Sigmoid colon (tissue), 7 donors: ENCODE results near the gene BCHE. TPM values are rescaled to one million over a fixed set of nuclear protein-coding genes. Genes with fewer than 3 reads are reported as not detected.

ENCODE experiments used
- DNase-seq: peaks from one replicate; pipeline ENCODE4 v3.0.0-alpha.2; 2019
- H3K27ac ChIP-seq, 4 donors: fragments of 200-600 bp; sonication (generic); one replicate each; pipeline ENCODE4 v1.5.1; 2016 to 2019; ENCODE audit warnings: mild to moderate bottlenecking in 1 of 4
- H3K27me3 ChIP-seq, 3 donors: fragments of 200-600 bp; sonication (generic); one replicate each; pipeline ENCODE4 v1.5.1; 2019; ENCODE audit warnings: mild to moderate bottlenecking in 1 of 3
- H3K36me3 ChIP-seq, 4 donors: fragments of 200-600 bp; sonication (generic); one replicate each; pipeline ENCODE4 v1.5.1; 2016 to 2019
- H3K4me1 ChIP-seq, 4 donors: fragments of 200-600 bp; sonication (generic); one replicate each; pipeline ENCODE4 v1.5.1; 2017 to 2019
- H3K4me3 ChIP-seq, 4 donors: fragments of 200-600 bp; sonication (generic); one replicate each; pipeline ENCODE4 v1.5.1; 2017 to 2019; ENCODE audit warnings: mild to moderate bottlenecking in 2 of 4, moderate library complexity in 1 of 4
- H3K9me3 ChIP-seq, 4 donors: fragments of 200-600 bp in 3 of 4; sonication (generic) in 3 of 4; one replicate each; pipeline versions ENCODE4 v1.5.1 to v1.6.1; 2013 to 2019
- EP300 ChIP-seq, 4 donors: sonication (generic); formaldehyde crosslinking; IDR thresholded peaks; one replicate each; pipeline ENCODE4 v1.6.1; 2017; ENCODE audit warnings: antibody characterized with exemption in 4 of 4
- POLR2A ChIP-seq, 2 donors: fragments of 450-650 bp; IDR thresholded peaks; one replicate each; pipeline ENCODE4 v1.6.1; 2016; ENCODE audit warnings: antibody characterized with exemption in 2 of 2, mild to moderate bottlenecking in 2 of 2, moderate library complexity in 2 of 2
- POLR2AphosphoS5 ChIP-seq, 4 donors: sonication (generic); formaldehyde crosslinking; IDR thresholded peaks; one replicate each; pipeline ENCODE4 v1.6.1; 2017; ENCODE audit warnings: antibody characterized with exemption in 4 of 4
- WGBS, 2 donors: extraction: QIAGEN DNeasy Blood & Tissue Kit; methylation state at CpG; one replicate each; pipeline ENCODE4 v1.1.7; 2013; 5-methylcytosine and 5-hydroxymethylcytosine counted together
- intact Hi-C: fragments of 100-400 bp; cut with DNase I; formaldehyde crosslinking; loops from one replicate; pipeline ENCODE4 v1.15.1; 2023
- polyA plus RNA-seq, 3 donors: library from polyadenylated mRNA; stranded (reverse); fragments of 200-250 nt; gene quantifications; one replicate each; pipeline ENCODE4 v1.2.3, GENCODE V29; 2013
- total RNA-seq, 4 donors: library from RNA; depleted of rRNA; stranded (reverse); fragments of >200 nt; gene quantifications; one replicate each; pipeline ENCODE4 v1.1.0, GENCODE V29; 2016
- TF ChIP-seq, protein P1 (sequence below), 4 experiments: fragments of 450-650 bp in 3 of 4; fragments of 200-600 bp in 1 of 4; IDR thresholded peaks; one replicate each; pipeline ENCODE4 v1.5.1; 2016 to 2019; ENCODE audit warnings: antibody characterized with exemption in 4 of 4, mild to moderate bottlenecking in 3 of 4, moderate library complexity in 2 of 4
- donor health status: healthy with polysubstance abuse.
- donor health status: Bipolar disorder and iron deficiency.
- donor health status: healthy.

The BCHE gene
- total and polyA plus RNA-seq, 7 donors = 0.23 to 88.1 (median 34.9) TPM

DNA sequence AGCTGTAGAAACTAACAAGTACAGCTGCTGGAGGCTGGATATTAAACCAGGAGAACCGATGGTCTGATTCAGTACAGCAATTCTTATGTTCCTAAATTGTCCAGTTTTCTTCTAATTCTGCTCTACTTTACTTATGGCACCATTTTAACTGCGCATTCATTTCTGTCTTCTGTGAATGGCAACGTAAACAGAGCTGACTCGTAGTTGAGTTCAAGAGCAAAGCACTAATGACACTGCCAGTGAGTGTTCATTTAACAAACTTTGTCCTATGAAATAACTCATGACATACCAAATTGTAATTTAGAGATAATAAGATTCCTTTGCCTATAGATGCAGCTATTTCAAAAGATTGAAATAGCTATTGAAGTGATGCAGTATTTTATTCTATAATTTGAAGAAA is 48.7 kb downstream of the BCHE start:
- Histone ChIP-seq H3K36me3 (peaks cover 0 to 5% (median 0%) of the 10 kb centered on the region in 4 donors), H3K27ac (no peak overlapping the region), H3K4me3 (no peak overlapping the region), H3K9me3 (no peaks in the 10 kb centered on the region), H3K27me3 (no peaks in the 10 kb centered on the region), H3K4me1 (no peaks in the 10 kb centered on the region)
- DNase-seq = no peak
- intact Hi-C loops = no loop called here
- TF ChIP-seq POLR2AphosphoS5 (IDR thresholded peaks at IDR 0.05) (no peak), POLR2A (IDR thresholded peaks at IDR 0.05) (no peak), EP300 (IDR thresholded peaks at IDR 0.05) (no peak)
- TF ChIP-seq, protein P1, sequence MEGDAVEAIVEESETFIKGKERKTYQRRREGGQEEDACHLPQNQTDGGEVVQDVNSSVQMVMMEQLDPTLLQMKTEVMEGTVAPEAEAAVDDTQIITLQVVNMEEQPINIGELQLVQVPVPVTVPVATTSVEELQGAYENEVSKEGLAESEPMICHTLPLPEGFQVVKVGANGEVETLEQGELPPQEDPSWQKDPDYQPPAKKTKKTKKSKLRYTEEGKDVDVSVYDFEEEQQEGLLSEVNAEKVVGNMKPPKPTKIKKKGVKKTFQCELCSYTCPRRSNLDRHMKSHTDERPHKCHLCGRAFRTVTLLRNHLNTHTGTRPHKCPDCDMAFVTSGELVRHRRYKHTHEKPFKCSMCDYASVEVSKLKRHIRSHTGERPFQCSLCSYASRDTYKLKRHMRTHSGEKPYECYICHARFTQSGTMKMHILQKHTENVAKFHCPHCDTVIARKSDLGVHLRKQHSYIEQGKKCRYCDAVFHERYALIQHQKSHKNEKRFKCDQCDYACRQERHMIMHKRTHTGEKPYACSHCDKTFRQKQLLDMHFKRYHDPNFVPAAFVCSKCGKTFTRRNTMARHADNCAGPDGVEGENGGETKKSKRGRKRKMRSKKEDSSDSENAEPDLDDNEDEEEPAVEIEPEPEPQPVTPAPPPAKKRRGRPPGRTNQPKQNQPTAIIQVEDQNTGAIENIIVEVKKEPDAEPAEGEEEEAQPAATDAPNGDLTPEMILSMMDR (IDR thresholded peaks at IDR 0.05) = no peak
- WGBS, 2 donors = 71 to 77% methylated on average over 4 of the region's 4 CpGs

DNA sequence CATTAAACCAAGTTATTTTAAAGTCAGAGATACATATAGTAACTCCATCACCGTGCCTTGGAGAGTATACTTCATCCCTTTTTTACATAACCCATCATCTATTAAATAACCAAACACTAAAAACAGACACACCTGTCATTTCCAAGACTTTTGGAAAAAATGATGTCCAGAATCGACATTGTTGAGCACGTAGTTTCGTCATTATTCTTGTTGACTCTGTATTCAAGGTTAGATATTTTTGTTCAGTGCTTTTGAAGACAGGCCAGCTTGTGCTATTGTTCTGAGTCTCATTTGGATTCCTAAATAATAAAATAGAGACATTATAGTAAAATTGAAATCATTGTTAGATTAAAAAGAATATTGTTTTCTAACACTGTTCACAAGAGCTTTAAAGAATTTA is 51.2 kb downstream of the BCHE start:
- DNase-seq = no peak
- Histone ChIP-seq H3K4me1 (no peaks in the 10 kb centered on the region), H3K27me3 (no peaks in the 10 kb centered on the region), H3K27ac (no peak overlapping the region), H3K4me3 (no peak overlapping the region), H3K9me3 (no peaks in the 10 kb centered on the region), H3K36me3 (peaks cover 0 to 5% (median 0%) of the 10 kb centered on the region in 4 donors)
- intact Hi-C loops = no loop called here
- TF ChIP-seq EP300 (IDR thresholded peaks at IDR 0.05) = no peak
- TF ChIP-seq, protein P1 (IDR thresholded peaks at IDR 0.05) = no peak
- TF ChIP-seq POLR2AphosphoS5 (IDR thresholded peaks at IDR 0.05) = no peak
- TF ChIP-seq POLR2A (IDR thresholded peaks at IDR 0.05) = no peak
- 80 to 88% methylated on average over 4 of the region's 4 CpGs for WGBS, 2 donors

DNA sequence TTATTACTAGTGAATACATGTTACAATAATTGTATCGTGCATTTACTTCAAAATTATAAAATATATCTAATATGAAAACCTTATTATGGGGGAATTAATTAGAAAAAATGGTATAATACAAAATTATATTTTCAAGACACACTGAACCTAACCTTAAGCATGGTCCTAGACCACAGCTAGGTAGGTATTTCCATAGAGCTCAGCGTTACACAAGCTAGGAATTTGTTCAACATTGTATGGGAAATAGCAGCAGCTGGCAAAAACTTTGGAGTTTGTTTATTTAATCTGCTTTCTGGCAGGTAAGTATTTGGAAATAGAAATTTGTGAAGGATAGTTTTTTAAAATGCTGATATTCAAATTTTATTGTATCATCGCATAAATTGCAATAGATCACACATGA is 52.9 kb downstream of the BCHE start:
- WGBS, 2 donors = 85 to 92% methylated on average over 3 of the region's 3 CpGs
- Histone ChIP-seq H3K27ac (no peak overlapping the region), H3K27me3 (no peaks in the 10 kb centered on the region), H3K4me1 (no peaks in the 10 kb centered on the region), H3K9me3 (no peaks in the 10 kb centered on the region), H3K4me3 (no peak overlapping the region), H3K36me3 (peaks cover 0 to 5% (median 0%) of the 10 kb centered on the region in 4 donors)
- no peak for DNase-seq
- TF ChIP-seq EP300 (IDR thresholded peaks at IDR 0.05) (no peak), POLR2A (IDR thresholded peaks at IDR 0.05) (no peak), POLR2AphosphoS5 (IDR thresholded peaks at IDR 0.05) (no peak)
- TF ChIP-seq, protein P1 (IDR thresholded peaks at IDR 0.05) = no peak
- intact Hi-C loops = no loop called here

DNA sequence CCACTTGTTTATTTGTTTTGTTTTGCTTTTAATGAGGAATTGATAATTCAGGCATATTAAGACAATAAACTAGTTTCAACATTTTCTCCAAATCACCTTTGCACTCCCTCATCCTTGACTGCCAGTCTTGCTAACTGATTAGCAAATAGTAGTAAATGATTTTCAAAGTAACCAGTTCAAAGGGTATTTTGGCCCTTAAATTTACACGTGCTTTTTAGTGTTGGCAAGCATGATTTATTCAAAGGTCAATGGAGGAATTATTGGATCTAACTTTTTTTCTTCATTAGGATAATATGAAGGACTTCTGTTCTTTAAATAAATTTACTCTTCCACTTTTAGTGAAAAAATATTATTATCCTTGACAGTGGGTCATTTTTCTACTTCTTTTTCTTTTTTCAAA is 53.8 kb downstream of the BCHE start:
- Histone ChIP-seq H3K4me1 (peaks cover 0 to 4% (median 0%) of the 10 kb centered on the region in 4 donors), H3K4me3 (no peak overlapping the region), H3K27me3 (no peaks in the 10 kb centered on the region), H3K27ac (no peak overlapping the region), H3K9me3 (no peaks in the 10 kb centered on the region), H3K36me3 (peaks cover 0 to 5% (median 0%) of the 10 kb centered on the region in 4 donors)
- intact Hi-C loops = no loop called here
- TF ChIP-seq EP300 (IDR thresholded peaks at IDR 0.05) (no peak), POLR2AphosphoS5 (IDR thresholded peaks at IDR 0.05) (no peak), POLR2A (IDR thresholded peaks at IDR 0.05) (no peak)
- TF ChIP-seq, protein P1 (IDR thresholded peaks at IDR 0.05) = no peak
- 15 to 59% methylated on average over 1 of the region's 1 CpG for WGBS, 2 donors
- DNase-seq = no peak

DNA sequence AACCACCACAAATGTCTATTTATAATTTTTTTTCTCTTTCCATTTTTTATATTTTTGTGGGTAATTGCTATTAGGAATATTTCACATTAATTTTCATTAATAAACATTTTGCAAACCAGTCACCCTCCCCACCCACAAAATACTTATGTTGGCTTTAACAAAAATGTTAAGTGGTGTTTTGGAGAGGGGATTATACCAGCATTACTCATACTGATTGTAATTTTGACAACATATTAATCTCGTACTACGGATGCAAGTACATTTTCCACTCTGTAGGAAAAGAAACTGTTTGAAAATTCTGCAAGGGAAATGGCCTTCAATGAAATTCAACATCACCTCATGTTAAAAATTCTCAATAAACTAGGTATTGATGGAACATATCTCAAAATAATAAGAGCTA is 58.3 kb downstream of the BCHE start:
- DNase-seq = no peak
- H3K36me3 ChIP-seq = no peaks in the 10 kb centered on the region
- H3K4me1 ChIP-seq = peaks cover 0 to 4% (median 0%) of the 10 kb centered on the region in 4 donors
- no peak overlapping the region for H3K27ac ChIP-seq
- no peak for TF ChIP-seq POLR2A (IDR thresholded peaks at IDR 0.05)
- TF ChIP-seq POLR2AphosphoS5 (IDR thresholded peaks at IDR 0.05) = no peak
- TF ChIP-seq, protein P1 (IDR thresholded peaks at IDR 0.05) = no peak
- no peak for TF ChIP-seq EP300 (IDR thresholded peaks at IDR 0.05)
- no peaks in the 10 kb centered on the region for H3K27me3 ChIP-seq
- H3K9me3 ChIP-seq = no peaks in the 10 kb centered on the region
- 78 to 89% methylated on average over 2 of the region's 2 CpGs for WGBS, 2 donors
- intact Hi-C loops = no loop called here
- no peak overlapping the region for H3K4me3 ChIP-seq
